Measurements from ENCODE around the gene OPCML. TPM values are rescaled to one million over a fixed set of nuclear protein-coding genes. Genes with fewer than 3 reads are reported as not detected.

OPCML gene
- total and polyA plus RNA-seq, 4 donors = under 0.01 to 0.01 TPM; not detected in 2

DNA sequence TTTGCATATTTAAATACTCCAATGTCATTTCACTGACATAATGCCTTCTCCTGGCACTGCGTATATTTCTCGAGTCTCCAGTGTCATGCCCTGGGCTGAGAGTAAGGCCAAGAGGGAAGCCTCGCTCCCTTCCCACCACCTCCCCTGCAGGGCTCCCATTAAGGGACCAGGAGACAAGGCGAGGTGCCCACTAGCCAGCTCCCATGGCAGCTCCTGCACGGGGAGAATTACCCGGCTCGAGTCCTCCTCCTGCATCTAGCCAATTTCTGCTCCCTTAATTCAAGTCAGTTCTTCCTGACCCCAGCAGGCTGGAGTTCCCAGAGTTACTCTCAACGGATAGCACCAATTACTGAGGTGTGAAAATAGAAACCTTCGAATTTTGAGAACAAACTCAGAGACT, 31.9 kb downstream of the OPCML start (continued):
- TF ChIP-seq, protein P1, sequence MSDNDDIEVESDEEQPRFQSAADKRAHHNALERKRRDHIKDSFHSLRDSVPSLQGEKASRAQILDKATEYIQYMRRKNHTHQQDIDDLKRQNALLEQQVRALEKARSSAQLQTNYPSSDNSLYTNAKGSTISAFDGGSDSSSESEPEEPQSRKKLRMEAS (IDR thresholded peaks at IDR 0.05) = no peak
- TF ChIP-seq HNF4A (conservative IDR thresholded peaks at IDR 0.05) (no peak), YY1 (IDR thresholded peaks at IDR 0.05) (no peak), GABPA (IDR thresholded peaks at IDR 0.05 in 1 of 2, conservative IDR thresholded peaks at IDR 0.05 in 1 of 2) (no peak), NR2F2 (IDR thresholded peaks at IDR 0.05) (no peak)

DNA sequence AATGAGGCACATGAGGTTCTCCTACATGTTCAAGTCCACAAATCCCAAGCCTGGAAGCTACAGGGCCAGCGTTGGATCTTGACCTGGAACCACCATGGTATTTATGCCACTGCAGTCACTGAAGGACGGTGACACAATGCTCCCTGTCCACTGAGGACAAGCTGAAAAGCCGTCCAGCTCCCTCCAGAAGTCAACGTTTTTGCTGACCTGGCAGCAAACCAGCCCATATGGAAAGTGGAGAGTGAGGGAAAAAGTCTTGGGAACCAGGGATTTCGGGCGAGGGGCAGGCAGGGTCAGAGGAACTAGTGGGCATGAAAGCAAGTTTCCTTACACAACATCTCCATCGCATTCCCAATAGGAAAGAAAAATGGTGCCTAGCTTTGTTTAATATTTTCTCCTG, 33.3 kb downstream of the OPCML start:
- WGBS = 83% methylated on average over 7 of the region's 7 CpGs
- TF ChIP-seq YY1 (IDR thresholded peaks at IDR 0.05) = no peak
- TF ChIP-seq RAD21 (IDR thresholded peaks at IDR 0.05) = no peak
- TF ChIP-seq, protein P2, sequence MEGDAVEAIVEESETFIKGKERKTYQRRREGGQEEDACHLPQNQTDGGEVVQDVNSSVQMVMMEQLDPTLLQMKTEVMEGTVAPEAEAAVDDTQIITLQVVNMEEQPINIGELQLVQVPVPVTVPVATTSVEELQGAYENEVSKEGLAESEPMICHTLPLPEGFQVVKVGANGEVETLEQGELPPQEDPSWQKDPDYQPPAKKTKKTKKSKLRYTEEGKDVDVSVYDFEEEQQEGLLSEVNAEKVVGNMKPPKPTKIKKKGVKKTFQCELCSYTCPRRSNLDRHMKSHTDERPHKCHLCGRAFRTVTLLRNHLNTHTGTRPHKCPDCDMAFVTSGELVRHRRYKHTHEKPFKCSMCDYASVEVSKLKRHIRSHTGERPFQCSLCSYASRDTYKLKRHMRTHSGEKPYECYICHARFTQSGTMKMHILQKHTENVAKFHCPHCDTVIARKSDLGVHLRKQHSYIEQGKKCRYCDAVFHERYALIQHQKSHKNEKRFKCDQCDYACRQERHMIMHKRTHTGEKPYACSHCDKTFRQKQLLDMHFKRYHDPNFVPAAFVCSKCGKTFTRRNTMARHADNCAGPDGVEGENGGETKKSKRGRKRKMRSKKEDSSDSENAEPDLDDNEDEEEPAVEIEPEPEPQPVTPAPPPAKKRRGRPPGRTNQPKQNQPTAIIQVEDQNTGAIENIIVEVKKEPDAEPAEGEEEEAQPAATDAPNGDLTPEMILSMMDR (IDR thresholded peaks at IDR 0.05; ENCODE audit: low read depth, low read length, missing input control) = no peak
- TF ChIP-seq, protein P3, sequence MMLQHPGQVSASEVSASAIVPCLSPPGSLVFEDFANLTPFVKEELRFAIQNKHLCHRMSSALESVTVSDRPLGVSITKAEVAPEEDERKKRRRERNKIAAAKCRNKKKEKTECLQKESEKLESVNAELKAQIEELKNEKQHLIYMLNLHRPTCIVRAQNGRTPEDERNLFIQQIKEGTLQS (IDR thresholded peaks at IDR 0.05) = no peak
- TF ChIP-seq SP1 (IDR thresholded peaks at IDR 0.05) = no peak
- TF ChIP-seq, protein P4, sequence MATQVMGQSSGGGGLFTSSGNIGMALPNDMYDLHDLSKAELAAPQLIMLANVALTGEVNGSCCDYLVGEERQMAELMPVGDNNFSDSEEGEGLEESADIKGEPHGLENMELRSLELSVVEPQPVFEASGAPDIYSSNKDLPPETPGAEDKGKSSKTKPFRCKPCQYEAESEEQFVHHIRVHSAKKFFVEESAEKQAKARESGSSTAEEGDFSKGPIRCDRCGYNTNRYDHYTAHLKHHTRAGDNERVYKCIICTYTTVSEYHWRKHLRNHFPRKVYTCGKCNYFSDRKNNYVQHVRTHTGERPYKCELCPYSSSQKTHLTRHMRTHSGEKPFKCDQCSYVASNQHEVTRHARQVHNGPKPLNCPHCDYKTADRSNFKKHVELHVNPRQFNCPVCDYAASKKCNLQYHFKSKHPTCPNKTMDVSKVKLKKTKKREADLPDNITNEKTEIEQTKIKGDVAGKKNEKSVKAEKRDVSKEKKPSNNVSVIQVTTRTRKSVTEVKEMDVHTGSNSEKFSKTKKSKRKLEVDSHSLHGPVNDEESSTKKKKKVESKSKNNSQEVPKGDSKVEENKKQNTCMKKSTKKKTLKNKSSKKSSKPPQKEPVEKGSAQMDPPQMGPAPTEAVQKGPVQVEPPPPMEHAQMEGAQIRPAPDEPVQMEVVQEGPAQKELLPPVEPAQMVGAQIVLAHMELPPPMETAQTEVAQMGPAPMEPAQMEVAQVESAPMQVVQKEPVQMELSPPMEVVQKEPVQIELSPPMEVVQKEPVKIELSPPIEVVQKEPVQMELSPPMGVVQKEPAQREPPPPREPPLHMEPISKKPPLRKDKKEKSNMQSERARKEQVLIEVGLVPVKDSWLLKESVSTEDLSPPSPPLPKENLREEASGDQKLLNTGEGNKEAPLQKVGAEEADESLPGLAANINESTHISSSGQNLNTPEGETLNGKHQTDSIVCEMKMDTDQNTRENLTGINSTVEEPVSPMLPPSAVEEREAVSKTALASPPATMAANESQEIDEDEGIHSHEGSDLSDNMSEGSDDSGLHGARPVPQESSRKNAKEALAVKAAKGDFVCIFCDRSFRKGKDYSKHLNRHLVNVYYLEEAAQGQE (IDR thresholded peaks at IDR 0.05) = no peak
- TF ChIP-seq, protein P1 (IDR thresholded peaks at IDR 0.05) = no peak
- TF ChIP-seq FOXA1 (IDR thresholded peaks at IDR 0.05) = no peak
- TF ChIP-seq TAF1 (conservative IDR thresholded peaks at IDR 0.05) = no peak
- no peak for TF ChIP-seq EGR1 (IDR thresholded peaks at IDR 0.05; ENCODE audit: low read depth in 2 of 2)
- TF ChIP-seq FOXA2 (IDR thresholded peaks at IDR 0.05) = no peak
- no peak for TF ChIP-seq HNF4G (IDR thresholded peaks at IDR 0.05)
- TF ChIP-seq RXRA (IDR thresholded peaks at IDR 0.05) = no peak
- no peak for TF ChIP-seq NR2F2 (IDR thresholded peaks at IDR 0.05)
- TF ChIP-seq, protein P5, sequence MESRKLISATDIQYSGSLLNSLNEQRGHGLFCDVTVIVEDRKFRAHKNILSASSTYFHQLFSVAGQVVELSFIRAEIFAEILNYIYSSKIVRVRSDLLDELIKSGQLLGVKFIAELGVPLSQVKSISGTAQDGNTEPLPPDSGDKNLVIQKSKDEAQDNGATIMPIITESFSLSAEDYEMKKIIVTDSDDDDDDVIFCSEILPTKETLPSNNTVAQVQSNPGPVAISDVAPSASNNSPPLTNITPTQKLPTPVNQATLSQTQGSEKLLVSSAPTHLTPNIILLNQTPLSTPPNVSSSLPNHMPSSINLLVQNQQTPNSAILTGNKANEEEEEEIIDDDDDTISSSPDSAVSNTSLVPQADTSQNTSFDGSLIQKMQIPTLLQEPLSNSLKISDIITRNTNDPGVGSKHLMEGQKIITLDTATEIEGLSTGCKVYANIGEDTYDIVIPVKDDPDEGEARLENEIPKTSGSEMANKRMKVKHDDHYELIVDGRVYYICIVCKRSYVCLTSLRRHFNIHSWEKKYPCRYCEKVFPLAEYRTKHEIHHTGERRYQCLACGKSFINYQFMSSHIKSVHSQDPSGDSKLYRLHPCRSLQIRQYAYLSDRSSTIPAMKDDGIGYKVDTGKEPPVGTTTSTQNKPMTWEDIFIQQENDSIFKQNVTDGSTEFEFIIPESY (IDR thresholded peaks at IDR 0.05) = no peak
- no peak for TF ChIP-seq JUND (IDR thresholded peaks at IDR 0.05)
- no peak overlapping the region for H3K4me3 ChIP-seq (ENCODE audit: low read depth in 1 of 3, low read length in 3 of 3)
- no peaks in the 10 kb centered on the region for H3K9me3 ChIP-seq (ENCODE audit: control insufficient read depth in 4 of 4, low read length in 3 of 4)
- no peak for DNase-seq (ENCODE audit: low spot score)
- no peaks in the 10 kb centered on the region for H3K36me3 ChIP-seq (ENCODE audit: control insufficient read depth in 4 of 4, insufficient read depth in 3 of 4, low read depth in 1 of 4, low read length in 3 of 4)
- no peaks in the 10 kb centered on the region for H3K27me3 ChIP-seq (ENCODE audit: control insufficient read depth in 4 of 4, insufficient read depth in 4 of 4, low read length in 3 of 4)
- H3K27ac ChIP-seq (ENCODE audit: low read depth in 1 of 2, low read length in 2 of 2) = no peak overlapping the region
- H3K9ac ChIP-seq (ENCODE audit: low read depth in 1 of 2, low read length in 2 of 2) = no peak overlapping the region
- peaks cover 0 to 2% (median 1%) of the 10 kb centered on the region in 4 donors for H3K4me1 ChIP-seq (ENCODE audit: control insufficient read depth in 4 of 4, insufficient read depth in 4 of 4, low read length in 3 of 4)
